Body of pancreas (tissue), 4 donors: ENCODE data around the gene SLC9A1. TPM values are rescaled to one million over a fixed set of nuclear protein-coding genes. Genes with fewer than 3 reads are reported as not detected.

ENCODE experiments used
- ATAC-seq: fragments of 150-250 bp; one replicate; pipeline ENCODE4 v1.9.1; 2016
- DNase-seq, 4 donors: peaks; one replicate each; pipeline ENCODE4 v3.0.0-alpha.2; 2019
- H3K27ac ChIP-seq, 4 donors: fragments of 200-600 bp; sonication (generic); 1 replicate in 3 of 4; 2 replicates in 1 of 4; pipeline versions ENCODE4 v1.5.1 to v1.6.1; 2016 to 2019; ENCODE audit warnings: mild to moderate bottlenecking in 1 of 4, mixed read lengths in 1 of 4, moderate library complexity in 1 of 4
- H3K27me3 ChIP-seq, 2 donors: fragments of 200-600 bp; sonication (generic); one replicate each; pipeline ENCODE4 v1.6.0; 2016; ENCODE audit warnings: mild to moderate bottlenecking in 1 of 2
- H3K36me3 ChIP-seq, 2 donors: fragments of 200-600 bp; sonication (generic); replicated peaks in 1 of 2; 2 replicates each; pipeline ENCODE4 v1.5.1; 2016; ENCODE audit warnings: low read depth in 2 of 2; ENCODE audit not compliant: insufficient read depth in 1 of 2
- H3K4me1 ChIP-seq: fragments of 200-600 bp; sonication (generic); one replicate; pipeline ENCODE4 v1.6.0; 2016
- H3K4me3 ChIP-seq, 2 donors: fragments of 200-600 bp; sonication (generic); 1 replicate in 1 of 2; 2 replicates in 1 of 2; pipeline ENCODE4 v1.5.1; 2016 to 2019
- H3K9me3 ChIP-seq, 3 donors: fragments of 200-600 bp; sonication (generic); 1 replicate in 2 of 3; 2 replicates in 1 of 3; pipeline ENCODE4 v1.5.1; 2016
- CTCF ChIP-seq, 7 experiments: fragments of 450-650 bp in 4 of 7; fragments of 200-600 bp in 3 of 7; sonication (generic) in 3 of 7; IDR thresholded peaks; one replicate each; pipeline ENCODE4 v1.5.1; 2016 to 2019; ENCODE audit warnings: antibody characterized with exemption in 7 of 7
- POLR2A ChIP-seq, 3 donors: fragments of 450-650 bp; IDR thresholded peaks; one replicate each; pipeline ENCODE4 v1.6.1; 2016; ENCODE audit warnings: antibody characterized with exemption in 3 of 3, mild to moderate bottlenecking in 2 of 3
- WGBS, 2 donors: methylation state at CpG; one replicate each; pipeline ENCODE4 v1.1.5; 2017; 5-methylcytosine and 5-hydroxymethylcytosine counted together
- intact Hi-C: fragments of 100-400 bp; cut with DNase I; formaldehyde crosslinking; loops from one replicate; pipeline ENCODE4 v1.15.1; 2023
- total RNA-seq, 2 donors: library from RNA; depleted of rRNA; stranded (reverse); fragments of >200 nt; gene quantifications; one replicate each; pipeline ENCODE4 v1.1.0, GENCODE V29; 2016

The SLC9A1 gene
- total RNA-seq, 2 donors from 2014 or later, result 6.9 to 7.8 TPM

DNA sequence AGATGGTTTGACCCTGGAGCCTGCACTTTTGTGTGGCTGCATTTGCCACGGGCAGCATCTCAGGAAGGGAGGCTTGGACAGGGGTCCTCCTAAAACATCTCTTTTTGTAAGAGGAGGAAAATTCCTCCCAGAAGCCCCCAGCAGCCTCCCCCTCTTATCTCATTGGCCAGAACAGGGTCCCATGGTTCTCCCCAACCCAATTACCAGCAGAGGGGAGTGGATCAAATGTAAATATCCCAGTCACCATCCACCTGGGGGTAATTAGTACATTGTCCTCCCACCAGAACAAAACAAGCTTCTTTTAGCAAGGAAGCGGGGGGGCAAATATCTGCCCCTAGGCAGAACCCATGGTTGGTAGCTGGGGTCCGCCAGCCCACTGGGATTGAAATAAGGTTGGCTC lies 97.5 kb downstream of the SLC9A1 start:
- Histone ChIP-seq H3K36me3 (no peaks in the 10 kb centered on the region), H3K9me3 (no peaks in the 10 kb centered on the region), H3K4me3 (no peak overlapping the region), H3K27ac (no peak overlapping the region), H3K4me1 (no peaks in the 10 kb centered on the region), H3K27me3 (no peaks in the 10 kb centered on the region)
- DNase-seq, result no peak
- 39 to 64% methylated on average over 2 to 3 of the region's 3 CpGs for WGBS, 2 donors
- intact Hi-C loops, result no loop called here
- ATAC-seq, result no peak
- no peak for TF ChIP-seq POLR2A (IDR thresholded peaks at IDR 0.05)
- TF ChIP-seq CTCF (IDR thresholded peaks at IDR 0.05), result no peak

DNA sequence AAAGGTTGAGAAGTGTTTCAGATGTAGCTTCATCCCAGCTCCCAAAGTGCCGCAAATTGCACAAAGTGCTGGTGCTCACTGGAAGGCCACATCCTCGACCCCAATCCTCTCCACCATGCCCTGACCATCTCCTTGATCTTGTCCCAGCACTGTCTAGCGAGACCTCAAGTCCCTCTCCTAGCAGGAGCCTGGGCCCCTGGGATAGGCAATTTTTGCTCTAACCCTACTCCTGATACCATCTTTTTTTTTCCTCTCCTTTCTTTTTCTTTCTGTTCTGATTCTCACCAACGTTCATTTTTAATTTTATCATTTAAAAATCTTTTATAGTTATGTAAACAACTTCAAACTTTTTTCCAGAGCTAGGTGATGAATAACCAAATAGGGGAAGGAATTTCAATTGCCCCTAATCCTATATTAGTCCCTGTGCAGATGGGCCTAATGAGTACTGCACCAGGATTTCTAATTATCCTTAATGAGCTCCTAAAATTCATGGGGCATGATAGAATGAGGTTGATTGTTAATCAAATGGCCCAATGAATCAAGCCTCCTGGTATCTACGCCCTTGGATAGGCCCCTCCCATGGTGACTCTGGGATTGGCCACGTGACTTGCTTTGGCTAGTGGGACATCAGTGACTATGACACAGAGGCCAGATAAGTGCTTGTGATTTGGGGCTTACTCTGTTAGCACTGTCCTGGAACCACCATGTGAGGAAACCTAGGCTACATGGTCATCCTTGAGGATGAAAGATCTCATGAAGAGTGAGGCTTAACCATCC lies 100.8 kb downstream of the SLC9A1 start:
- intact Hi-C loops, result no loop called here

GRCh38 chr1:27052527-27052926 lies 102.4 kb downstream of the SLC9A1 start:
- H3K9me3 ChIP-seq, result no peaks in the 10 kb centered on the region
- TF ChIP-seq CTCF (IDR thresholded peaks at IDR 0.05) (no peak), POLR2A (IDR thresholded peaks at IDR 0.05) (no peak)
- intact Hi-C loops, result no loop called here
- no peaks in the 10 kb centered on the region for H3K27me3 ChIP-seq
- DNase-seq (no peak), ATAC-seq (no peak)
- no peak overlapping the region for H3K27ac ChIP-seq
- H3K36me3 ChIP-seq, result no peaks in the 10 kb centered on the region
- no peak overlapping the region for H3K4me3 ChIP-seq
- H3K4me1 ChIP-seq, result no peaks in the 10 kb centered on the region
- 88 to 90% methylated on average over 5 of the region's 5 CpGs for WGBS, 2 donors

More for the DNA sequence above, 100.8 kb downstream of the SLC9A1 start:
- TF ChIP-seq CTCF (IDR thresholded peaks at IDR 0.05) (no peak), POLR2A (IDR thresholded peaks at IDR 0.05) (no peak)
- ATAC-seq, result no peak
- H3K4me3 ChIP-seq, result no peak overlapping the region
- H3K36me3 ChIP-seq, result no peaks in the 10 kb centered on the region
- H3K27me3 ChIP-seq, result no peaks in the 10 kb centered on the region
- H3K9me3 ChIP-seq, result no peaks in the 10 kb centered on the region
- DNase-seq, result no peak
- H3K27ac ChIP-seq, result no peak overlapping the region
- H3K4me1 ChIP-seq, result no peaks in the 10 kb centered on the region
- WGBS, 2 donors, result 67 to 73% methylated on average over 6 of the region's 6 CpGs

DNA sequence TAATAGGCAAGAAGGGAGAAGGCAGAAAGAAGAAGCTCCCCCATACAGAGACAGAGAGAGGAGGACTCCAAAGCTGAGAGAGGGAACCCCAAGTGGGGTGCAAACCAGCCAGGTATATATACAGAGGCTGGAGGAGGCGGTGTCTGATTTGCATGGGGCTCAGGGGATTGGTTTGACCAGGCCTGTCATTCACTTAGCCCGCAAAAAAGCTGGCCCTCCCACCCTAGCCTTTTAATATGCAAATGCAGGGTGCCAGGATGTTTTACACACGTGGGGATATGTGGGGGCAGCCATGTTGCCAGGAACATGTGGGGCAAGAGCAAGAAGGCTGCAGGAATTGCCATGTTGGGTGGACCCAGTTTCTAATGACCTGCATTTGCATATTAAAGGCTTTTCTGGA lies 105.3 kb downstream of the SLC9A1 start:
- 44 to 49% methylated on average over 3 of the region's 3 CpGs for WGBS, 2 donors
- Histone ChIP-seq H3K4me1 (peaks cover 6% of the 10 kb centered on the region), H3K4me3 (no peak overlapping the region), H3K36me3 (no peaks in the 10 kb centered on the region), H3K9me3 (no peaks in the 10 kb centered on the region), H3K27ac (no peak overlapping the region), H3K27me3 (no peaks in the 10 kb centered on the region)
- ATAC-seq (no peak), DNase-seq (no peak)
- intact Hi-C loops, result loop anchor here (5.0 kb wide), 1 partner anchor 43 kb away; no protein-coding TSS in a partner anchor
- TF ChIP-seq CTCF (IDR thresholded peaks at IDR 0.05) (no peak), POLR2A (IDR thresholded peaks at IDR 0.05) (no peak)

DNA sequence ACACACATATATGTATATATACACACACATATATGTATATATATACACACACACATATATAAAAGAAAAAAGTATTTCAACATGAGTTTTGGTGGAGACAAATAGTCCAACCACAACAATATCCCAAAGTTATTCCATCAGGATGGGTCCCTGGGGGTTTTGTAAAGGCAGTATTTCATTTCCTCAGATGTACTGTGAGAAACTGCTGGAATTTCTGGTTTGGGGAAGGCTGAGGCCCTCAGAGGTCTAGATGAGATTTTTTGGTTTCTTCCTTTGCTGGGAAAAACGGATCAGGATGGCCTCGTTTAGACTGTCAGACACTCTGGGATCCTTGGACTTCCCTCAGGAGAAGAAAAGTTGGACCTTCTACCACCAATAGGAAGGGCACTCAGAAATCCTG lies 105.8 kb downstream of the SLC9A1 start:
- ATAC-seq (no peak), DNase-seq (no peak)
- intact Hi-C loops, result loop anchor here (5.0 kb wide), 1 partner anchor 43 kb away; no protein-coding TSS in a partner anchor
- H3K9me3 ChIP-seq, result no peaks in the 10 kb centered on the region
- H3K4me1 ChIP-seq, result peaks cover 8% of the 10 kb centered on the region
- no peak for TF ChIP-seq POLR2A (IDR thresholded peaks at IDR 0.05)
- no peak for TF ChIP-seq CTCF (IDR thresholded peaks at IDR 0.05)
- no peaks in the 10 kb centered on the region for H3K36me3 ChIP-seq
- H3K4me3 ChIP-seq, result no peak overlapping the region
- H3K27ac ChIP-seq, result no peak overlapping the region
- no peaks in the 10 kb centered on the region for H3K27me3 ChIP-seq
- 39 to 61% methylated on average over 2 of the region's 2 CpGs for WGBS, 2 donors
